ENCODE data around the gene GSK3A. TPM values are rescaled to one million over a fixed set of nuclear protein-coding genes. Genes with fewer than 3 reads are reported as not detected.
A peak's percentile ranks its signal among the peaks of the same experiment; 100 is the strongest.

Gene GSK3A
- total and polyA plus RNA-seq, 9 of the 15 experiments (the other 6 are each of a cell fraction or from before 2014, with no cell fraction given): 0.62 to 90.7 (median 33.3) TPM

DNA sequence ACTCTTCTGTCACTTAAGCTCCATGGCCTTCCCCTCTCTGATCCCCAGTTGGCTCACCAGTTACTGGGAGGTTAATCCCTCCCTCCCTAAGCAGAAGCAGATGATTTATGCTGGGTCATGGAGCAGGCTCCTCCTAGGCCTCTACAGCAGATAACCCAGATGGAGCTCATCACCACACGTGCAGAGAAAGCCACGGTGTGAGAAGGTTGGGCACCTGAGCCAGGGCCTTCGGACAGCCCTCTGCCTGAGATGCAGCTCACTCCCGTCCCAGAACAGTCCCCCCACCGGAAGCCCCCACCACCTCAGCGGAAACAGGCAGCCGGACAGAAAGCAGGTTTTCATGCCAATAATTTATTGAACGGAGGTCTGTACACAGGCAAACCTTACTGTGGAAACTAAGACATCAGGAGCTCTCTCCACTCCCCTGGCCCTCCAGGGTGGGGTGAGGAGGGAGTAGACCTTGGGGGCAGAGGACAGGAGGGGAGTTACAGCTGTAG, 12.5 kb downstream of the GSK3A start (continued):
- TF ChIP-seq ZNF280A (IDR thresholded peaks at IDR 0.05; ENCODE audit: low read depth, partially characterized antibody) (no peak), ZNF143 (CRISPR knock-in tag; IDR thresholded peaks at IDR 0.05) (no peak), LARP7 (IDR thresholded peaks at IDR 0.05) (no peak), STAT5B (CRISPR knock-in tag; IDR thresholded peaks at IDR 0.05) (no peak), MXI1 (IDR thresholded peaks at IDR 0.05; ENCODE audit: low read depth, low read length) (peak; percentile 70), DIDO1 (tag; IDR thresholded peaks at IDR 0.05; ENCODE audit: low read depth) (no peak), RUNX1 (IDR thresholded peaks at IDR 0.05; ENCODE audit: low read depth) (no peak), SREBF1 (IDR thresholded peaks at IDR 0.05; ENCODE audit: borderline replicate concordance, low read depth, low read length) (no peak), NFYB (IDR thresholded peaks at IDR 0.05; ENCODE audit: extremely low read depth, insufficient read length) (no peak), RFX5 (IDR thresholded peaks at IDR 0.05; ENCODE audit: low read depth, low read length) (peak; percentile 59; the same call in 1 of the 2 replicates), RFX7 (CRISPR knock-in tag; IDR thresholded peaks at IDR 0.05) (no peak), GATAD2A (IDR thresholded peaks at IDR 0.05) (peak; percentile 72; the same call in 1 of the 2 replicates), ZNF398 (CRISPR knock-in tag; IDR thresholded peaks at IDR 0.05) (no peak), CHCHD3 (CRISPR knock-in tag; IDR thresholded peaks at IDR 0.05) (no peak), JUND (IDR thresholded peaks at IDR 0.05; ENCODE audit: borderline replicate concordance, low read depth, low read length) (peak; percentile 48; the same call in 1 of the 2 replicates), JUND (tag; IDR thresholded peaks at IDR 0.05; ENCODE audit: borderline replicate concordance, low read depth, low read length) (peak; percentile 34; the same call in 1 of the 3 replicates), ZNF766 (CRISPR knock-in tag; conservative IDR thresholded peaks at IDR 0.05) (no peak), MAZ (CRISPR knock-in tag; conservative IDR thresholded peaks at IDR 0.05 in 1 of 2, IDR thresholded peaks at IDR 0.05 in 1 of 2) (peak in 1 of 2 experiments; percentile 41; a peak in 1 of 4 replicates), ZNF3 (CRISPR knock-in tag; IDR thresholded peaks at IDR 0.05) (no peak), HNRNPK (IDR thresholded peaks at IDR 0.05; ENCODE audit: low read depth, low read length, poor library complexity, severe bottlenecking) (no peak), ZNF41 (CRISPR knock-in tag; conservative IDR thresholded peaks at IDR 0.05) (no peak), TFAM (CRISPR knock-in tag; conservative IDR thresholded peaks at IDR 0.05) (no peak), NRF1 (conservative IDR thresholded peaks at IDR 0.05 in 1 of 2, IDR thresholded peaks at IDR 0.05 in 1 of 2) (0 out of 4 replicates have a peak, but pooled peaks of 1 of the 2 experiments have one; percentile 20)
- TF ChIP-seq, protein P1, sequence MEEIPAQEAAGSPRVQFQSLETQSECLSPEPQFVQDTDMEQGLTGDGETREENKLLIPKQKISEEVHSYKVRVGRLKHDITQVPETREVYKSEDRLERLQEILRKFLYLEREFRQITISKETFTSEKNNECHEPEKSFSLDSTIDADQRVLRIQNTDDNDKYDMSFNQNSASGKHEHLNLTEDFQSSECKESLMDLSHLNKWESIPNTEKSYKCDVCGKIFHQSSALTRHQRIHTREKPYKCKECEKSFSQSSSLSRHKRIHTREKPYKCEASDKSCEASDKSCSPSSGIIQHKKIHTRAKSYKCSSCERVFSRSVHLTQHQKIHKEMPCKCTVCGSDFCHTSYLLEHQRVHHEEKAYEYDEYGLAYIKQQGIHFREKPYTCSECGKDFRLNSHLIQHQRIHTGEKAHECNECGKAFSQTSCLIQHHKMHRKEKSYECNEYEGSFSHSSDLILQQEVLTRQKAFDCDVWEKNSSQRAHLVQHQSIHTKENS (CRISPR knock-in tag; IDR thresholded peaks at IDR 0.05): no peak
- TF ChIP-seq, protein P2, sequence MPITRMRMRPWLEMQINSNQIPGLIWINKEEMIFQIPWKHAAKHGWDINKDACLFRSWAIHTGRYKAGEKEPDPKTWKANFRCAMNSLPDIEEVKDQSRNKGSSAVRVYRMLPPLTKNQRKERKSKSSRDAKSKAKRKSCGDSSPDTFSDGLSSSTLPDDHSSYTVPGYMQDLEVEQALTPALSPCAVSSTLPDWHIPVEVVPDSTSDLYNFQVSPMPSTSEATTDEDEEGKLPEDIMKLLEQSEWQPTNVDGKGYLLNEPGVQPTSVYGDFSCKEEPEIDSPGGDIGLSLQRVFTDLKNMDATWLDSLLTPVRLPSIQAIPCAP (CRISPR knock-in tag; IDR thresholded peaks at IDR 0.05; ENCODE audit: borderline replicate concordance): no peak
